Activated naive CD4-positive, alpha-beta T cell treated with anti-CD3 and anti-CD28 coated beads, Interleukin-2, amount 50 U/mL, for 16 hours (primary cell): ENCODE measurements around the gene CPLX3.

Experiments
- DNase-seq: peaks from one replicate; pipeline ENCODE4 v3.0.0-alpha.2; 2020

The CPLX3 gene

GRCh38 chr15:74830868-74831267, 4.4 kb downstream of the CPLX3 start:
- no peak for DNase-seq

GRCh38 chr15:74831813-74832495, 5.5 kb downstream of the CPLX3 start:
- DNase-seq, result no peak

GRCh38 chr15:74832826-74833225, 6.4 kb downstream of the CPLX3 start:
- no peak for DNase-seq

GRCh38 chr15:74833376-74834107, 7.1 kb downstream of the CPLX3 start:
- no peak for DNase-seq

- peak; percentile 46 for DNase-seq
Observed at GRCh38 chr15:74835312-74835823, 8.9 kb downstream of the CPLX3 start.

GRCh38 chr15:74836846-74837245, 10.4 kb downstream of the CPLX3 start:
- no peak for DNase-seq

GRCh38 chr15:74837482-74838136, 11.2 kb downstream of the CPLX3 start:
- no peak for DNase-seq

GRCh38 chr15:74838137-74838516, 11.7 kb downstream of the CPLX3 start:
- no peak for DNase-seq

GRCh38 chr15:74838746-74839525, 12.5 kb downstream of the CPLX3 start:
- no peak for DNase-seq

GRCh38 chr15:74839526-74840395, 13.3 kb downstream of the CPLX3 start:
- DNase-seq, result no peak

- no peak for DNase-seq
Observed at GRCh38 chr15:74840851-74841775, 14.7 kb downstream of the CPLX3 start.

GRCh38 chr15:74841891-74842373, 15.5 kb downstream of the CPLX3 start:
- no peak for DNase-seq

- DNase-seq, result peak; percentile 94
Observed at GRCh38 chr15:74842581-74843444, 16.4 kb downstream of the CPLX3 start, which contains the start of gene ULK3. Gene ULK3, minus strand, starts transcription at chr15:74843156. Its CDS starts 51 bp downstream, at chr15:74843105.

GRCh38 chr15:74843445-74843828, 17.0 kb downstream of the CPLX3 start:
- no peak for DNase-seq

GRCh38 chr15:74843891-74844299, 17.5 kb downstream of the CPLX3 start:
- DNase-seq, result no peak

- no peak for DNase-seq
Observed at GRCh38 chr15:74844319-74845207, 18.1 kb downstream of the CPLX3 start.

GRCh38 chr15:74845208-74845568, 18.8 kb downstream of the CPLX3 start:
- peak; percentile 62 for DNase-seq

GRCh38 chr15:74845581-74845980, 19.2 kb downstream of the CPLX3 start:
- DNase-seq, result no peak

GRCh38 chr15:74847432-74847831, 21.0 kb downstream of the CPLX3 start:
- no peak for DNase-seq
